Amniotic epithelial cell (primary cell): ENCODE measurements around the gene MEAK7.

Experiments
- DNase-seq: peaks from one replicate; pipeline ENCODE4 v3.0.0-alpha.2; 2010; ENCODE audit warnings: low read depth

The MEAK7 gene

GRCh38 chr16:84465154-84465553 lies 39.3 kb downstream of the MEAK7 start:
- no peak for DNase-seq

- no peak for DNase-seq
Observed at GRCh38 chr16:84464116-84464515, 40.3 kb downstream of the MEAK7 start.

- DNase-seq = no peak
Observed at GRCh38 chr16:84463221-84463620, 41.2 kb downstream of the MEAK7 start.

- no peak for DNase-seq
Observed at GRCh38 chr16:84462296-84463210, 41.9 kb downstream of the MEAK7 start.

- no peak for DNase-seq
Observed at GRCh38 chr16:84461413-84462295, 42.8 kb downstream of the MEAK7 start.

- DNase-seq = no peak
Observed at GRCh38 chr16:84461029-84461412, 43.4 kb downstream of the MEAK7 start.

GRCh38 chr16:84460406-84461028 lies 43.9 kb downstream of the MEAK7 start:
- no peak for DNase-seq

GRCh38 chr16:84459941-84460405 lies 44.5 kb downstream of the MEAK7 start:
- no peak for DNase-seq

GRCh38 chr16:84459533-84459894 lies 44.9 kb downstream of the MEAK7 start:
- no peak for DNase-seq

GRCh38 chr16:84458606-84459532 lies 45.6 kb downstream of the MEAK7 start:
- no peak for DNase-seq

- no peak for DNase-seq
Observed at GRCh38 chr16:84455031-84455430, 49.4 kb downstream of the MEAK7 start.
